Effector memory CD4-positive, alpha-beta T cell (primary cell): ENCODE data around the gene EIF2S2.
A peak's percentile ranks its signal among the peaks of the same experiment; 100 is the strongest.

Source experiments
- DNase-seq, 3 donors: peaks; one replicate each; pipeline ENCODE4 v3.0.0-alpha.2; 2020
- H3K27ac ChIP-seq: 2 replicates; pipeline ENCODE4 v1.7.0; 2013; ENCODE audit warnings: mild to moderate bottlenecking, low read length, moderate library complexity; ENCODE audit not compliant: insufficient read depth, poor library complexity, severe bottlenecking
- H3K27me3 ChIP-seq: replicated peaks from 2 replicates; pipeline ENCODE4 v1.7.0; 2013; ENCODE audit warnings: mild to moderate bottlenecking, low read length; ENCODE audit not compliant: insufficient read depth, control insufficient read depth, poor library complexity, severe bottlenecking
- H3K36me3 ChIP-seq: 2 replicates; pipeline ENCODE4 v1.7.0; 2013; ENCODE audit warnings: mild to moderate bottlenecking, low read length, moderate library complexity; ENCODE audit not compliant: control insufficient read depth, insufficient read depth
- H3K4me1 ChIP-seq: 2 replicates; pipeline ENCODE4 v1.7.0; 2013; ENCODE audit warnings: low read length, mild to moderate bottlenecking; ENCODE audit not compliant: control insufficient read depth, insufficient read depth, poor library complexity, severe bottlenecking
- H3K4me3 ChIP-seq: 2 replicates; pipeline ENCODE4 v1.7.0; 2013; ENCODE audit warnings: low read length, low read depth, mild to moderate bottlenecking; ENCODE audit not compliant: insufficient read depth, poor library complexity, severe bottlenecking
- H3K9me3 ChIP-seq: 2 replicates; pipeline ENCODE4 v1.7.0; 2013; ENCODE audit warnings: mild to moderate bottlenecking, low read length, moderate library complexity; ENCODE audit not compliant: control insufficient read depth

Gene EIF2S2

DNA sequence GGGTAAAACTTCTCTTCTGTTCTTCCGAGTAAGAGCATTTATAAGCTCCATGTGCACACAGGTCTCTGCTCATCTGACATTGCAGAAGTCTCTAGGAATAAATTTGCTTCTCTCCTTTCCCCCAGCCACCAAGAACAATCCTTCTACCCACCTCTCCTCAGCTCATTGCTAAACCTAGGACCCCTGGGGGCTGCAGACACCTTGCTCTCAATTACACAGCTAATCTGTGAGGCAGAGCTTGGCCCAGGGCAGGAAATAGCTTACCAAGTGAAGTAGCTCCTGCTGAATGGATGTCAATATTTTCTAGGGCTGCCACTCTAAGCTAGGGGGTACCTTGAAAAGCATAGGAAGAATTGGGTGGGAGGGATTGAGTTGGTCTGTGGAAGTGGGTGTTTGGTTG lies 44.0 kb downstream of the EIF2S2 start:
- peaks cover 17% of the 10 kb centered on the region for H3K36me3 ChIP-seq
- DNase-seq = no peak
- H3K4me3 ChIP-seq = no peak overlapping the region
- peaks cover 7% of the 10 kb centered on the region for H3K4me1 ChIP-seq
- no peak overlapping the region for H3K27ac ChIP-seq
- no peaks in the 10 kb centered on the region for H3K9me3 ChIP-seq
- H3K27me3 ChIP-seq = no peaks in the 10 kb centered on the region

DNA sequence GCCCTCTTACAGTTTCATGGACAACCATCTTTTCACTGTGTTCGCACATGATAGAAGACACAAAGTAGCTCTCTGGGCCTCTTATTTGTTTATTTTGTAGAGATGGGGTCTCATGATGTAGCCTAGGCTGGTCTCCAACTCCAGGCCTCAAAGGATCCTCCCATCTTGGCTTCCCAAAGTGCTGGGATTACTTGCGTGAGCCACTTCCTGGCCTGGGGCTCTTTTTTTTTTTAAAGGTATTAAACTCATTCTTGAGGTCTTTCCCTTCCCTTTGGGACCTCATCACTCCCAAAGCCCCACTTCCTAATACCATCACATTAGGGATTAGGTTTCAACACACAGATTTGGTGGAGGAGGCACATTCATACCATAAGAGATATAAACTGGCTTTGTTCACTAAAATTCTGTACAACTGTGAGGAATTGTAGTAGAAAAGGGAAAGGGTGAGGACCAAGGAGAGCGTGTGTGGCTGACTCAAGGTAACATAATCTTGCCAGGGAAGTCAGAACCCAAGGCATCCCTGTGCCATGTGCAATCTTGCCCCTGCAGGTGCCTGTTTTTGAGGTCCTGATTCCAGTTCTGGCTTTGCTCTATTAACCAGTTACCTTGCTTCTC lies 45.5 kb downstream of the EIF2S2 start:
- no peak for DNase-seq
- no peak overlapping the region for H3K27ac ChIP-seq
- no peaks in the 10 kb centered on the region for H3K9me3 ChIP-seq
- H3K4me3 ChIP-seq = no peak overlapping the region
- peaks cover 7% of the 10 kb centered on the region for H3K4me1 ChIP-seq
- peaks cover 7% of the 10 kb centered on the region for H3K36me3 ChIP-seq
- H3K27me3 ChIP-seq = no peaks in the 10 kb centered on the region

DNA sequence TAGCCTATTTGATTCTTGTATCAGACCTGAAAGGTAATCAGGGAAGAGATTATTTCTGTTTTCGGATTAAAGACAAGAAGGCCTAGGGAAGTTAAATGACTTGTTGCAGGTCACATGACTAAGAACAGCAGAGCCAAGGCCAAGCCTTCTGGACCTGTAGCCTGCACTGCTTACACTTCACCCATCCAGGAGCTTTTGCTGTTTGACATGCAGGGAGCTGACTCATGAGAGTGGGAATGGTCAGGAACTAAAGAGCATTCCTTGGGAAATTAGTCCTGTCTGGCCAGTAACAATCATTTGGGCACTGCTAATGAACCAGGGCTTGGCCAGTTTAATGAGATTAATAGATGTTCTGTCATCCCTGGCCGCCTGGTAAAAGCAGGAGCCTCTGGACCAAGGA lies 46.8 kb downstream of the EIF2S2 start:
- no peaks in the 10 kb centered on the region for H3K27me3 ChIP-seq
- H3K9me3 ChIP-seq = no peaks in the 10 kb centered on the region
- H3K36me3 ChIP-seq = peaks cover 10% of the 10 kb centered on the region
- no peak for DNase-seq
- H3K4me1 ChIP-seq = peaks cover 7% of the 10 kb centered on the region
- H3K4me3 ChIP-seq = no peak overlapping the region
- H3K27ac ChIP-seq = no peak overlapping the region

DNA sequence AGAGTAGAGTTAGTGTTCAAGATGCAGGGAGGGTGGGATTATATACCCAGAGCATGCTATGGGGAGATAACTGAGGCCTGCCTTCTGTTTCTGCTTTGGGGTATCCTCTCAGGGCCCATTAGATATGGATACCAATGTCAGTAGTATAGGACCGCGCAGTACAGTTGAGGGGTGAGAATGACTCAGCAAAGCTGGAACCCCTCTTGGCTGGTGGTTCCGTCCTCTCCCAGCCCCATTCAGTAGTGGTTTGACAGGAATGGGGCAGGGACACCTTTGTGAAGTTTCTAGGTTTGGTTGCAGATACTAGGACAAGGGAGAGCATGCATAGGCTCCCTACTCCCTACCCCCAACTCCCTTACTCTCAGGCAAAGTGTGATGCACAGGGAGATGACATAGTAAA lies 47.8 kb downstream of the EIF2S2 start:
- Histone ChIP-seq H3K27me3 (no peaks in the 10 kb centered on the region), H3K27ac (no peak overlapping the region), H3K4me3 (no peak overlapping the region), H3K4me1 (peaks cover 7% of the 10 kb centered on the region), H3K36me3 (peaks cover 10% of the 10 kb centered on the region), H3K9me3 (no peaks in the 10 kb centered on the region)
- no peak for DNase-seq

DNA sequence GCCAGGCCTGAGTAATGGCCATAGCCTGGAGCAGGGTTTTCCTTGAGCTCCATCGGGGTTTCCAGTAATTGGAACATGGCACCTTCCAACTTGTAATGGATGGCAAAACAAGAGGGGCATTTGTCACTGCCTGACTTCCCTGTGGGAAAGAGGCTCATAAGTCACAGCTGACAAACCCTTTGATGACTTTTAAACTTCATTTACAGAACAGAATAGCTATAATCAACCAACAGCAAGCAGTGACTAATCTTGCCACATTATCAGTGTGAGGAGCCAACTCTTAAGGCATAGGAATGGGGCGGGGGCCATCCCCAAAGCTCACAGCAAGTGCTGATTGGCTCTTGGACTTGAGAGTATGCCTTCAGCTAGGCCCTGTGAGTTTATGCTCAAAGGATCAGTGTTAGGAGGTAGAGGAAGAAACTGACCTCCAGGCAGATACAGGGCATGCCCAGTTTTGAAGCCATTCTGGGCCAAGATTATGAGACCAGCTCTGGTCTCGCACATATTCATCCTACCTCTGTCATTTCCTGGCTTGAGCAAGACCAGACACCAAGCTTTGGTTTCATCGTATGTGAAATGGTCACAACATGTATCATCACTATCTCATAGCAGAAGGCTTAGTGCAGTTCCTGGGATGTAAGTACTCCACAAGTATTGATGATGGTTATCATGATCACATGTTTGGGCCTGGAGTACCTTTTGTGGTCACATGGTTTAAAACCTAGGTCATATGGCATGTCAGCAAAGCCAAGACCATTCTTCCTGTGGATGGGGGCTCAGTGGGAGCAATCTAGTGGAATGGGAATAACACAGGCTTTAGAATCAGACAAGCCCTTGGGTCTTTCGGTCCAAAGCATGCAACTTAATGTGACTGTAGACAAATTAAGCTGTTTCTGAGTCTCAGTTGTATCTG lies 49.2 kb downstream of the EIF2S2 start:
- Histone ChIP-seq H3K9me3 (no peaks in the 10 kb centered on the region), H3K36me3 (peaks cover 10% of the 10 kb centered on the region), H3K4me1 (peaks cover 4% of the 10 kb centered on the region), H3K27ac (no peak overlapping the region), H3K4me3 (no peak overlapping the region), H3K27me3 (no peaks in the 10 kb centered on the region)
- no peak for DNase-seq

DNA sequence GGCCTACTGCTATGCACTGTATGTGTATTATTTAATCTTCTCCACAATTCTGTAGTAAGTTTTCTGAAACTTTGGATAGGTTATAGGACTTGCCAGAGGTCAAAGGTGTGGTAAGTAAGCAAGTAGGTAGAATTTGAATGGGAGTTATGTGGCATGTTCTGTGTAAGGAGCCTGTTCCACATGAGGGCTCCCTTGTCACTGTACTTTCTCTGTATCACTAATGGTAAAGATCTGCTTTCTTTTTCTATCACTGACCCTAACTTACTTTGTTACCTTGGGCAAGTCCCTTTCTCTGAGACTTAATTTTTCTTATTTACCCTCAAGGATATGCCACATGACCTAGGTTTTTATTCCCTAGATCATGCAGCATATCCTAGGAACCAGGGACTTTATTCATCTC lies 50.3 kb downstream of the EIF2S2 start:
- no peaks in the 10 kb centered on the region for H3K9me3 ChIP-seq
- H3K4me1 ChIP-seq = peaks cover 7% of the 10 kb centered on the region
- no peak overlapping the region for H3K27ac ChIP-seq
- no peak overlapping the region for H3K4me3 ChIP-seq
- no peak for DNase-seq
- H3K36me3 ChIP-seq = peaks cover 10% of the 10 kb centered on the region
- no peaks in the 10 kb centered on the region for H3K27me3 ChIP-seq

DNA sequence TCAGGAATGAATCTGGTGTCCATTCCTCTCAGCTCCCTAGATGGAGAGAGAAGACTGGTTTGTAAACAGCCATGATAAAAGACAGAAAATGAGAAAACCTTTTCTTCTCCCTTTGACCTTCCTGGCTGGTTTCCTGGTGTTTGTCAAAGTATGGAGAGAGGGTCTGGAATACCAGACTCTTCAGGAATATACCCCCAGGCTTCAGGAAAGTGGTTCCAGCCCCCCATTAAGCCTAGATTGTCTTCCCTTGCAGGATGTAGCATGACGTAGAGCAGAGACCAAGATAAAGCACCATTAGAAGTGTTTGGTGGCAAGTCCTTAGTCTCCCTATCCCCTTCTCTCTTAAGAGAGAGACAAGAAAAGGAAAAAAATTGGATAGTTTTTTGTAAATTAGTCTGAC lies 51.1 kb downstream of the EIF2S2 start:
- no peak for DNase-seq
- Histone ChIP-seq H3K27ac (no peak overlapping the region), H3K27me3 (no peaks in the 10 kb centered on the region)

DNA sequence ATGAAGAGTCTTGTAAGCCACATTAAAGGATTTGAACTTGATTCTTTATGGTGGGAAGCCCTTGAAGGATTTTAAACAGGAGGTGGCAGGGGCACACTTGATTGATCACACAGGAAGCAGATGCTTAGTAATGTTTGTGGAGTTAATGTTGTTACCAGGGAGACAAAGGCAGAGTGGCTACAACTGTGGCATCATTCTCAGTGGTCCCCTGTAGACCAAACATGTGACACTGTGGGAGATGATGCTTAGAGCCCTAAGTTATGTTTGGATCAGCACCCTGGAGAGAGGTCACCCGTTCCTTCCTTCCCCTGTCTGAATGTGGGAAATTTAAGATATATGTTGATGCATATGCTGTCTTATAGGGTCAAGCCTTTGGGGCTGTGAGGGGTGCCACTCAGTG lies 53.2 kb downstream of the EIF2S2 start:
- peaks cover 3% of the 10 kb centered on the region for H3K36me3 ChIP-seq
- H3K27me3 ChIP-seq = no peaks in the 10 kb centered on the region
- no peak overlapping the region for H3K27ac ChIP-seq
- H3K4me1 ChIP-seq = peaks cover 17% of the 10 kb centered on the region
- peak in 1 of 3 donors; percentile 5 for DNase-seq
- no peak overlapping the region for H3K4me3 ChIP-seq
- H3K9me3 ChIP-seq = no peaks in the 10 kb centered on the region

More for the DNA sequence above, 51.1 kb downstream of the EIF2S2 start:
- no peaks in the 10 kb centered on the region for H3K9me3 ChIP-seq
- no peak overlapping the region for H3K4me3 ChIP-seq
- peaks cover 7% of the 10 kb centered on the region for H3K4me1 ChIP-seq
- peaks cover 10% of the 10 kb centered on the region for H3K36me3 ChIP-seq

DNA sequence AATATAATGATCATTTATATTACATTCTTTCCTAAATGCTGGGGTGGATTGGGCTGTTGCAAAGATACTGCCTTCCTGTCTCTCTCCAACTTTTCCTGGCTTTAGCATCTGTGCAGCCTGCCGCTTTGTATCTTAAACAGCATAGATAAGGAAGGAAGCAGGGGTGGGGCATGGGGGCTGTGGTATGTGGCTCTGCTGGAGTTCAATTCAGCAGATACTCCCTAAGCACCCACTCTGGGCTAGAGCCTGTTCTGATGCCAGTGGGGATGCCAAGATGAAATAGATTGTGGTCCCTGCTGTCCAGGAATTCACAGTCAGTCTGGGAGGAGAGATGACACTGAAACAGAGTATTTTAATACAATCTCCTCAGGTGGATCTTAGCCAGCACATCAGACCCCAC lies 56.8 kb downstream of the EIF2S2 start:
- DNase-seq = no peak
- H3K36me3 ChIP-seq = no peaks in the 10 kb centered on the region
- H3K27ac ChIP-seq = no peak overlapping the region
- no peak overlapping the region for H3K4me3 ChIP-seq
- no peaks in the 10 kb centered on the region for H3K27me3 ChIP-seq
- H3K4me1 ChIP-seq = peaks cover 25% of the 10 kb centered on the region
- no peaks in the 10 kb centered on the region for H3K9me3 ChIP-seq

DNA sequence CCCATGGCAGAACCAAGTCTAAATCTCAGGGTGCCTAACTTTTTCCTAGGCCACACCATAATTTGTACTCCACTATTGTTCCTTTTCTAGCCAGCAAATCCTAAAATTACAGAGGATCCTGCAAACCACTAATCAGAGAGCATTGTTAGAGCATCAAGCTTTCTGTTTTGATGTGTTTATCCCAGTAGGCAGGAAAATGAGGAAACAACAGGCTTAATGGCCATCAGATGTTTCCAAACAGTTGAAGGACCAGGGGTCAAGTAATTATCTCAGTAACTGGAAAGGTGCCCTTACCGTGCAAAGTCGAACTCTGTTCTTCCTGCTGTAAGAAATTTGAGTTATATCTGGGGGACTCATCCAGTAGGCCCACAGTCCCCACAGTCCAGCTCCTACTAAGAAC lies 59.6 kb downstream of the EIF2S2 start:
- Histone ChIP-seq H3K9me3 (no peaks in the 10 kb centered on the region), H3K27me3 (no peaks in the 10 kb centered on the region), H3K27ac (no peak overlapping the region), H3K36me3 (no peaks in the 10 kb centered on the region), H3K4me3 (no peak overlapping the region), H3K4me1 (peaks cover 22% of the 10 kb centered on the region)
- no peak for DNase-seq
